Middle frontal gyrus (tissue), 1 donor: ENCODE results near the gene EXOSC1.
"Not testable (repeated sequence)": the region's sequence is repeated elsewhere in the genome, so short reads cannot be mapped to it uniquely, and the experiment has no call there.

Experiments used
- DNase-seq: peaks from one replicate; pipeline ENCODE4 v3.0.0-alpha.2; 2015; ENCODE audit warnings: low spot score; ENCODE audit errors: extremely low spot score

Gene EXOSC1

DNA sequence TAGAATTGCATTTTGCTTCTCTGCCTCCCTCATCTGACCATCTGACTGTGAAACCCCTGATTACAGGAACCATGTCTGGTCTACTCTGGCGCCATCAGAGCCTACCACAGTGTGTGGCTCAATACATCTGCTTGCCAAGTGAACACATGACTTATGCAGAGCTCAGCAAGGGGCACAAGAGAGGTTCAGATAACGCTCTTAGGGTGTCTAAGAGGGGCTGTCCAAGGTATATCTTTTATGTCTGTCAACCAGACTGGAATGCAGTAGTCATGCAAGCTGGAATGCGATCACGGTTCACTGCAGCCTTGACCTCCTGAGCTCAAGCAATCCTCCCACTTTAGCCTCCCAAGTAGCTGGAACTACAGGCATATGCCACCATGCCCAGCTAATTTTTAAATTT, 34.4 kb downstream of the EXOSC1 start:
- DNase-seq = no peak

- DNase-seq = no peak
Observed at GRCh38 chr10:97408496-97408992, 37.3 kb downstream of the EXOSC1 start.

DNA sequence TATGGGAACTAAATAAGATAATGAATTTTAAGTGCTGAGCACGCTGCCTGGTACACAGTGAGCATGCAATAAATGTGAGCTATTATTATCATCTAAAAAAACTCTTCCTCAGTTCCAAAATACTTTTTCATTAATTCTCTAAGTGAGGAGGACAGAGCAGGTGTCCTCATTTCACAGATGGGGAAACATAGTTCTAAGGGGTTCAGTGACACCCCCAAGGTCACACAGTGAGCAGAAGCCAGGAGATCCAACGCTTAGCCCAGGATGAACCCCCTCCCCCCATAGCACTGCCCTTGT, 37.9 kb downstream of the EXOSC1 start:
- DNase-seq = no peak

DNA sequence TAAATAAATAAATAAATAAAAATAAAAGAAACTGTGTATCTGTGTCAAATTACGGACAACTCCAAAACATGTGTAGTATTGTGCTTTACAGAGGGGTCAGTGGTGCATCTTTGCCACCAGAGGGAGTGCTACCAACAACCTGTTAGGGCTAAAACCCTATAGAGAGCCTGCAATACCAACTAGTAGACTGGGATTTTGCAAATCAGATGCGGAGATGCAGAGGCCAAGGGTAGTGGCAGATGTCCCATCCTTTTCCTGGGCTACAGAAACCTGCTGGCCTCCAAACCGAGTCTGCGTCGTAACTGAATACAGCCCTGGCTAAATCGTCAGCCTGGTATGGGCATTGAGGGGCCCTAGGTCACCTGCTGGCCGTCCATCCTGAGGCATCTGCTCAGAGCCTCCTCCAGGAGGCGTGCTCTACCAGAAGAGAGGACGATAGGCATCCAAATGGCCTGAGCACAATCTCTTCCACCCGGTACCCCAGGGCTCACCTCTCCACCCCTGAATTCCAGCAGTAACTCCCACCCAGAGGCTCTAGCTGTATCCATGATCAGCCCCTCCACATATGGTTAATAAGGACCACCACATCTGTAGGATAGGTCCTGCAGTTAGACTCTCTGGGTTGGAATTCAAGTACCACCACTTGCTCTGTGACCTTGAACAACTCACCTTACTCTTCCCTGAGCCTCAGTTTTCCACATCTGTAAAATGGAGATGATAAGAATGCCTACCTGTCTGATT, 38.4 kb downstream of the EXOSC1 start:
- no peak for DNase-seq

GRCh38 chr10:97406483-97406882, 39.3 kb downstream of the EXOSC1 start:
- not testable (repeated sequence) for DNase-seq

DNA sequence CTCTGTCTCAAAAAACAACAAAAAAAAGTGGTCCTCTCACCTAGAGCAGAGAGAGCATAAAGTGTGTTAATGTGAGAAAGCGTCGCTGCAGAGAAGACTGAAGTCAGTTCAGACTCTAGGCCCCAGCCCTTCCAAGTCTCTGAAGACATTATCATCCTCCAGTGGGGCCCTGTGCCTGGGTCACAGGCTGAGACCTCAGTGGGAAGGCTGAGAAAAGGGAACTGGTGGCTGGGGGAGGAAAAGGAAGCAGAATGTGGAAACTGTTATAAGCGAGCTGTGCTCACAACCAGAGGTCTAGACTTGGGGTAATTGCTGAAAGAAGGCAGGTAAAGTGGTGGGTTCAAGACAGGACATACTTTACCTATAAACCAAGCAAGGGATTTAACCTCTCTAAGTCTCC, 39.7 kb downstream of the EXOSC1 start:
- DNase-seq = no peak

GRCh38 chr10:97404044-97404443, 41.8 kb downstream of the EXOSC1 start:
- no peak for DNase-seq

- DNase-seq = no peak
Observed at GRCh38 chr10:97401455-97401919, 44.3 kb downstream of the EXOSC1 start.

DNA sequence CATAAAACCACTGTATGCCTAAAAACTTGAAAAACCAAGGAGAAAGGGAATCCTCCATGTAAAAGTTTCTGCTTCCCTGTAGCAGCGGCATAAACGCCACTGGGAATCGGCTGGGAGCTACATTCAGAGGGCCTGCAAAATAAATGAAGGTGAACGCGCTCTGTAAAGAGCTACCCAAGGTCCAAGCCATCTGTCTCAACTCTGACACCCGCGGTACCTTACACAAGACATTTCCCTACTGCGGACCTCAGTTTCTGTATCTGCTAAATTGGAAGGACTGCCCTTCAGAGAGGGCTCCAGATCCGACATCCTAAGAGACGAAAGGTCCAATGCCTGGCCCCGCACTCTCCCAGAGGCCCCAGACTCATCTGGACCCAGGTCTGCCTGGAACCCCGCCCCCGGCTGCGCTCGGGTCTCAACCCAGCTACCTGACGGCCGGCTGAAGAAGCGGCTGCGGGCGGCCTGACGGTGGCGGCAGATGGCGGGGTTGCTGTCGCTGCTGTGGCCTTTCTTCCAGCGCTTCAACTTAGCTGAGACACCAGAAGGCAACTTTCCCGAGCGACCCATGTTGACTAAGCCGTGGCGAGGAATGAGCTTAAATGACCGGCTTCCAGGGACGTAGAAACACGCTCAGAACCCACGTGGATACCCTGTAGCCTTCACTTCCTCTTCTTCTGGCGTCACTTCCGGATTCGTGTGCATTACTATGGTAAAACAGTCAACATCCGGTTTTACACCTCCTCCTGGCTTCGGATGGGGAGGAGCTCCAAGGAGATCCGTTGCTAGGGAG, 44.9 kb downstream of the EXOSC1 start, which contains the start of gene RRP12:
Gene RRP12, minus strand, starts transcription at position 676 of the 790 bp plus-strand sequence. Its CDS starts 109 bp downstream, at position 567.
- DNase-seq = peak; percentile 96

GRCh38 chr10:97399843-97400545, 45.8 kb downstream of the EXOSC1 start:
- DNase-seq = no peak

DNA sequence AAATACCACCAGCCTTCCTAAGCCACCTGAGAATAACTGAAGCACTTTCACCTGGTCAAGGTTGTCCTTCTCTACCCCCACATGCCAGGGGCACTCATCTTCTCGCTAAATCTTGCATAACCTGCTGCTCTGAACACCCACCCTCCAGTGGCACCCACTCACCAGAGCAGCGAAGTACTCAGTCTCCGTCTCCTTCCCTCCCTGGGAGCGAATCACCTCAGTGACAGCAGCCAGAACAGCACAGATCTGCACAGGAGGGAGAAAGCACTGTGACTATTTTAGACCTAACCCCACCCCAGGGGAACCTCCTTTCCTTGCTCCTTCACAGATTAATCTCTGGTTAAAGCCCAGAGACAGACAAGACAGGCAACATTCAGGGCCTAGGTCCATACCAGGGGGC, 49.8 kb downstream of the EXOSC1 start:
- DNase-seq = no peak

DNA sequence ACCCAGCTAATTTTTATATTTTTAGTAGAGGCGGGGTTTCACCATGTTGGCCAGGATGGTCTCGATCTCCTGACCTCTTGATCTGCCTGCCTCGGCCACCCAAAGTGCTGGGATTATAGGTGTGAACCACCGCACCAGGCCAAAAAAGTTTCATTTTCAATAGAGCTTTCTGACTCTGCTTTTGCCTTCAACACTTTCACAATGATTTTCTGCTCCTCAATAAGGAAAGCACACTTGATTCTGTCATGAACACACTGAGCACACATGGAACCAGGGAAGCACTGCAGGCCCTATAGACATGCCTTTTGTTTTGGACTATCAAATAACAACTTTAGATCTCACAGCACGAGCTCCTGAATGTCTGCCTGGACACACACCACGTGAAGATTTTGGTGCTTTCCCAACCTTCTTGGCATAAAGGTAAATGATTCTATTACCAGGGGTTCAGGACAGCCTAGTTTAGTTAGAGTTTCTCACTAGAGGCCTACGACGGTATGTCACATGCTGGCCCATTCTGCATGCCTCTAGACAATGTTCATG, 52.7 kb downstream of the EXOSC1 start:
- no peak for DNase-seq

DNA sequence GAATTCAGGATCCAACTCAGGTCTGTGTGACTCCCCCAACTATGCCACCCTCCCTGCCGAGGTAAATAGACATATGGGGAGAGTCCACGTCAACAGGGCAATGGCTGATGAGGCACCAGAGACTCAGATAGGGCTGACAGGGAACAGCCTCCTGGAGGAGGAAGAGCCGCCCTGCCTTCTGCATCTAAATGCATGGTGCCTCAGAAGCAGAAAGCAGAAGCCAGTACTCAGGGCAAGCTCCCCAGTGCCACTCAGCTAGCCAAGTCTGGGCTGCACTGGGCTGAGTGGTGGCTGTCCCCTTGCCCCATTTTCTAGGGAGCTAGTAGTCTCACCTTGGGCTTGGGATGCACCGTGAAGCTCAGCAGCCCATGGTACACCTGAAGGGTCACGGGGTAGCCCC, 55.7 kb downstream of the EXOSC1 start:
- no peak for DNase-seq

- DNase-seq = no peak
Observed at GRCh38 chr10:97388152-97388551, 57.7 kb downstream of the EXOSC1 start.
